ENCODE results near the gene PGBD5.

The PGBD5 gene

DNA sequence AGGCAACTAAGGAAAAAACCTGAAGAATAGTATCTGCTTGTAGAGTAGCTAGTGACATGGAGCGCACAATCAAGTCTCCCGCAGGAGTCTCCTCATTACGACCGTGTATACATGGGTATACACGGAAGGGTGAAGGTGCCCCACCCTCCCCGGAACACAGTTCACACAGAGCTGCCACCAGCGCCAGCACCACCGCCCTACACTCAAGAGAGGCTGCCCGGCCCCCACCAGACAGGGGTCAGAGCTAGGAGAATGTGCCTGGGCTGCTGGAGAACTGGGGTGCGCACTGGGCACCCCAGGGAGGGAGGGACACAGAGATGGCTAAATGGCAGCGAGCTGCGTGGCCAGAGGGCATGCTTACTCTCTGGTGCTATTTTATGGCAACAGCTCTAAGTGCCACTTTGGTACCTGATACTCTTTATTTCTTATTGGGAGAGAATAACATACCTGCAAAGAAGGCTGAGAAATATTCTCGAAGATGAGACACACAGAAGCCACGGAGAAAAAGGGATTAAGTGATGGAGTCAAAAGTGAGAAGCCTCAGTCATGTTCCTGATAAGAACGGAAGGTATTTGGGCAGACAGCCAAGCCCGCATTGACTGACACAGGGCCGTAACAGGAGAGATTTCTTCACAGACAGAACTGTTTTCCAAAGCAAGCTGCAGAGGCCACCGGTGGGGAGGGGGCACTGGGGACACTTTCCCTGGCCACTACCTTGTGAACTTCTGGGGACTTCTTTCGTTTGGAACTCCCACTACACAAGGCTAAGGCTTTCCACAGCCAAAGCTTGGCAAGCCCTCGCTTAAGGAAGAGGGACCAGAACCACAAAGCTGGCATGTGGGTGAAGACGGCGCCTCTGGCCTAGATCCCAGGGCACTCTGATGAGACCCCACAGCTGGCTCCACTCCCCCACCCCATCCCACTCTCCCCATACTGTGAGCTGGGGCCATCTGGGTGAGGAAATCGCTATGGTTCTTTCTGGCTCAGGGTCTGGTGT, 108.0 kb downstream of the PGBD5 start:
- no peaks in the 10 kb centered on the region; the same call in 1 of the 2 replicates for H3K36me3 ChIP-seq (ENCODE audit: insufficient read depth, low read length)
- no peaks in the 10 kb centered on the region; the same call in 1 of the 2 replicates for H3K4me1 ChIP-seq (ENCODE audit: insufficient read depth, low read length)
- no peak overlapping the region for H3K9ac ChIP-seq (ENCODE audit: low read depth, low read length)
- no peaks in the 10 kb centered on the region for H3K9me3 ChIP-seq (ENCODE audit: control insufficient read depth, insufficient read depth, low read length)

DNA sequence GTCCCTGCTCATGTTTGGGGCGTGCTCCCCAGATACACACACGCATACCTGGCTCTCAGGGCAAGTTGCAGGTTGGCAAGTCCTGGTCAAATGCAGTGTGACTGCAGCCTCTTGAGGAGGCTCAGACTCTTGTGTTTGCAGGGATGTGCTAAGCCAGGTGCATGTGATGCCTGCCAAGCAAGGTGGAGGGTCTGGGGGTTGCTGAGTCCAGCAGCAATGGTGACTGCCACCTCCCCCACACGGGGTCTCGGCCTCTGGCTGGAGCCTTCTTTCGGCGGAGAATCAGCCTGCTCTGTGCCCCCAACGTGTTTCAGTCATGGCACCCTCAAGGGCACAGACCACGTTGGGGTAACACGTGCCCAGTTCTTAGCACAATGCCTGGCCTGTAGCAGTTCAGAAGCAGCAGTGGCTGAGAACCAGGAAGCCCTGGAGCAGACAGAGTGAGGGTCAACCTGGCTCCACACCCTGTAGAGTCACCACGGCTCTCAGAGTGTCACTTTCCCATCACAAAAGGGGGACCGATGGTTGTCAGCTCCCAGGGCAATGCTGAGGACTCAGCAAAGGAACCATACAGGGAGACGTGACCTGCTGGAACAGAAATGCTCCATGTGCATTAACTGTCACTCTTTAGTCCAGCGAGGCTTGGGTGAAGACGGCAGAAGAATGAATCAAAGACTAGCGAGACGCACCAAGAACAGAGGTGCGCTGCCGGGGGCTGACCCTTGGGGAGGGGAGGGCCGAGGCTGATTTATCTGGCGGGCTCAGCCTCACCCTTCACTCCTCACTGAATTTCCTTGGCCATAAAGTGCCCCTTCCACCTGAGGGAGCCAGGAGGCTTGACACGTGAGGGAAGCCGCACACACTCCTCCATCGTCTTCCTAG, 109.0 kb downstream of the PGBD5 start:
- H3K4me1 ChIP-seq (ENCODE audit: insufficient read depth, low read length) = no peaks in the 10 kb centered on the region; the same call in 1 of the 2 replicates
- no peaks in the 10 kb centered on the region; the same call in 1 of the 2 replicates for H3K36me3 ChIP-seq (ENCODE audit: insufficient read depth, low read length)

DNA sequence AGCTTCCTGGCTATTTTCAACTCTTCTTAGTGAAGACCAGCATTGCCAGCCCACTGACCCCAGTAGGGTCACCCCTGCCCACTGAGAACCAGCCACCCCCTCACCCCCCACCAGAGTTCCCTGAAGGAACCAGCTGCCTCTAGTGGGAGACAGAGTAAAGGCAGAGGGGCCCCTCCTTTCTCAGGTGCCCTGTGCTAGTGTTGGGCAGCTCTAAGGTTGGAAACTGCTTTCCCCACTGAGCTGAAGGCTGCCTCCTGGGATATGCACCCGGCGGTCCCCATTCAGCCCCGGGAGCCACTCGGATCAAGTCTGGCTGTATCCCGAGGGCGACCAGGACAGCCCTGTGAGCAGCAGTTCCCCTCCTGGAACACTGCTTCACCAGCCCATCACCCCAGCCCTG, 111.0 kb downstream of the PGBD5 start:
- Histone ChIP-seq H3K4me1 (ENCODE audit: insufficient read depth, low read length) (no peaks in the 10 kb centered on the region; the same call in 1 of the 2 replicates), H3K9me3 (ENCODE audit: control insufficient read depth, insufficient read depth, low read length) (no peaks in the 10 kb centered on the region), H3K9ac (ENCODE audit: low read depth, low read length) (no peak overlapping the region), H3K36me3 (ENCODE audit: insufficient read depth, low read length) (no peaks in the 10 kb centered on the region)

More for the DNA sequence above, 109.0 kb downstream of the PGBD5 start:
- H3K9ac ChIP-seq (ENCODE audit: low read depth, low read length) = no peak overlapping the region
- no peaks in the 10 kb centered on the region for H3K9me3 ChIP-seq (ENCODE audit: control insufficient read depth, insufficient read depth, low read length)

DNA sequence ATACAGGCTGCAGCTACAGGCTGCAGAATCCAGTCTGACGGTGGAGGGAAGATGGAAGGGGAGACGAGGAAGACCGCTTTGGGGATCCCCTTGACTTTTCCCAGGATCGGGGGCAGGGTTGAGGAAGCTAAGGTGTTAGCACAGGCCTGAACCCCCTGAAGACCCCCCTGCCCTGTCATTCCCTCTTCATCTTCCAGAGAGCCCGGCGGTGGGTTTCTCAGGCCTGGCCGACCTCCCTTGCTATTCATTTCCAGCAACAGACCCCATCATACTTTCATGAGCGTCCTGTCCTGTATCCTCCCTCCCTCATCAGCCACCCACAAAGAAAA, 112.0 kb downstream of the PGBD5 start:
- H3K4me1 ChIP-seq (ENCODE audit: insufficient read depth, low read length) = no peaks in the 10 kb centered on the region; the same call in 1 of the 2 replicates
- no peaks in the 10 kb centered on the region for H3K9me3 ChIP-seq (ENCODE audit: control insufficient read depth, insufficient read depth, low read length)
- no peaks in the 10 kb centered on the region for H3K36me3 ChIP-seq (ENCODE audit: insufficient read depth, low read length)
- H3K9ac ChIP-seq (ENCODE audit: low read depth, low read length) = no peak overlapping the region

DNA sequence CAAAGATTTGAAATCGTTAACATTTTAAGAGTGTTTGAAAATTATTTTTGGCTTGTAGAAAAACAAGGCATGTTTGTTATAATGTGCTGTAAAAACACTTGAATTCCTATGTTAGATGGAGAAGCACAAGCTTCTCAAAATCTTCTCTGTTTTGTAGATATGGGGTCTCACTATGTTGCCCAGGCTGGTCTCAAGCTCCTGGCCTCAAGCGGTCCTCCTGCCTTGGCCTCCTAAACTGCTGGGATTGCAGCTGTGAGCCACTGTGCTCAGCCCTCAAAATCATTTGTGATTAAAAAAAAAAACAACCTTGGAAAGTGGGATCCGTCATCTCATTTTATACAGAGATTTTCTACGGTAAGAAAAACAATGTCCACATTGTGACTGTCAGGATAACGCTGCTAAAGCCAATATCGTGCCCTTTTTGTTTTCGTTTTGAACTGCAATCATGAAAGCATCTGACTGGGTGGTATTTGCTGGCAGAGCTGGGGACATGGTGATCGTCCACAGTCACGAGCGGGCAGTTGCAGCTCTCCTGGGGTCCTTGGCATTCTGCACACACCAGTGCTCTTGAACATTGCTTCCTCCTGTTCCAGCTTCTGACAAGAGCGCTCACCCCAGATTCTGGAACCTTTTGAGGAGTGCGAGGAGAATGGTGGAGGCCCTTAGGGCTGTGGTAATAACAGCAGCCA, 112.5 kb downstream of the PGBD5 start:
- Histone ChIP-seq H3K4me1 (ENCODE audit: insufficient read depth, low read length) (no peaks in the 10 kb centered on the region; the same call in 1 of the 2 replicates), H3K9ac (ENCODE audit: low read depth, low read length) (no peak overlapping the region), H3K9me3 (ENCODE audit: control insufficient read depth, insufficient read depth, low read length) (no peaks in the 10 kb centered on the region), H3K36me3 (ENCODE audit: insufficient read depth, low read length) (no peaks in the 10 kb centered on the region)

DNA sequence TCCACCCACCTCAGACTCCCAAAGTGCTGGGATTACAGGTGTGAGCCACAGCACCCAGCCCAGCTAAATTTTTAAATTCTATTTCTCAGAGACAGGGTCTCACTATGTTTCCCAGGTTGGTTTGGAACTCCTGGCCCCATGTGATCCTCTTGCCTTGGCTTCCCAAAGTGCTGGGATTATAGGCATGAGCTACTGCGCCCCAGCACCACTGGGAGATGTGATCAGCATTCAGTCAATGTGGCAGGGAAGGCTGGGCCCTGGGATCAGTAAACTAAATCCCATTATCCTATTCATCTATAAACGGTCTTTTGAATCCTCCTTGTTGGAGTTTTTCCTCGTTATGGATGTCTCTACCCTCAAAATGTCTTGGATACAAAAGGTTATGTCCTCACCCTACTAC, 113.5 kb downstream of the PGBD5 start:
- Histone ChIP-seq H3K36me3 (ENCODE audit: insufficient read depth, low read length) (no peaks in the 10 kb centered on the region), H3K9me3 (ENCODE audit: control insufficient read depth, insufficient read depth, low read length) (no peaks in the 10 kb centered on the region), H3K9ac (ENCODE audit: low read depth, low read length) (no peak overlapping the region), H3K4me1 (ENCODE audit: insufficient read depth, low read length) (no peaks in the 10 kb centered on the region; the same call in 1 of the 2 replicates)

DNA sequence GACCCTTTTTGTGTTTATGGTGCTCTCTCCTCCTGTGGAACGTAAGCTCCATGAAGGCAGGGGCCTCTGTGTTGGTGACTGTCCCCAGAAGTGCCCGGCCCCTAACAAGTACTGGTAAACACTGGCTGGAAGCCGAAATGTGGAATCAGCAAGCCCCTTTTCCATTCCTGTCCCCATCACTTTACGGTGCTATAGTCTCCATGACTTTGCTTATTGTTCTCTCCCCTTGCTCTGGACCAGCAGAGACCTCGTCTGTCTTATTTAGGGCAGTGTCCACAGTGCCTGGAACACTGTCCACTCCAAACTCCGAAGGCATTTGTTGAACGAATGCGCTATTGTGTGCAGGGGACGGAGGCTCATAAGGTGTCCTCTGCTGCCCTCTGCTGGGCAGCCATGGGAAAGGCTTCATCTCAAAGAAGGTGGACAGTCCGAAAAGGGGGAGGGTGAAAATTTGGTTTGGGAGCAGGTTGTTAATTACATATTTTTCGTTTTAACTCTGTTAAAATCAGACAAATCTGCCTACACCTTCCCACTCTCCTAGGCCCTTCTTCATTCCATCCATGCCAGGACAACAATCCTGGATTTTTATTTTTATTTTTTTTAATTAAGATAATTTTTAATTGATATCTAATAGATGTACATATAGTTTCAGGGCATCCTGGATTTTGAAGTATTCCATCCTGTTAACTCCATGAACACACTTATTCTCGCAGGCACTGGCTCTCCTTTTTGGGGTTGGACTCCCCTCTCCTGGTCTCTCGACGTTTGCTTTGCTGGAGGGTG, 115.6 kb downstream of the PGBD5 start:
- H3K9ac ChIP-seq (ENCODE audit: low read depth, low read length) = no peak overlapping the region
- H3K9me3 ChIP-seq (ENCODE audit: control insufficient read depth, insufficient read depth, low read length) = no peaks in the 10 kb centered on the region
- no peaks in the 10 kb centered on the region for H3K36me3 ChIP-seq (ENCODE audit: insufficient read depth, low read length)
- H3K4me1 ChIP-seq (ENCODE audit: insufficient read depth, low read length) = peaks cover 5% of the 10 kb centered on the region; the same call in 1 of the 2 replicates

DNA sequence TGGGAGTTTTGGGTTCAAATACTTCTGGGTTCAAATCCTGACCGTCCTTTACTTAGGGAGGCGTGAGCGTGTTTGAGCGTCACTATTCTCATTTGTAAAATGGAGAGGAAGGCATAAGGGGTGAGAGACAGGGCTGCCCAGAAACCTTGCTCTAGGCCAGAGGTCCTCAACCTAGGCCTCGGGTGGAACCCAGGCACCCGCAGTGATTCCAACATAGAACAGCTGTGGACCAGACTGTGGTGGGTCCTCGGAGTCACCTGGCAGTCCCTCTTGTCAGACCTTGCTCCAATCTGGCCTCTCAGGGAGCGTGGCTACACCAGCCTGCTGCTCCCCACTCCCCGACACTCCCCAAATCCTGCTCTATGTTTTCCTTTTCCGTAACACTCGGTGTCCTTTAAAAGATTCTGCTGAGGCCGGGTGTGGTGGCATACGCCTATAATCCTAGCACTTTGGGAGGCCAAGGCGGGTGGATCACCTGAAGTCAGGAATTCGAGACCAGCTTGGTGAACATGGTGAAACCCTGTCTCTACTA, 116.4 kb downstream of the PGBD5 start:
- Histone ChIP-seq H3K9me3 (ENCODE audit: control insufficient read depth, insufficient read depth, low read length) (no peaks in the 10 kb centered on the region), H3K36me3 (ENCODE audit: insufficient read depth, low read length) (no peaks in the 10 kb centered on the region), H3K4me1 (ENCODE audit: insufficient read depth, low read length) (peaks cover 5% of the 10 kb centered on the region; the same call in 1 of the 2 replicates), H3K9ac (ENCODE audit: low read depth, low read length) (no peak overlapping the region)

DNA sequence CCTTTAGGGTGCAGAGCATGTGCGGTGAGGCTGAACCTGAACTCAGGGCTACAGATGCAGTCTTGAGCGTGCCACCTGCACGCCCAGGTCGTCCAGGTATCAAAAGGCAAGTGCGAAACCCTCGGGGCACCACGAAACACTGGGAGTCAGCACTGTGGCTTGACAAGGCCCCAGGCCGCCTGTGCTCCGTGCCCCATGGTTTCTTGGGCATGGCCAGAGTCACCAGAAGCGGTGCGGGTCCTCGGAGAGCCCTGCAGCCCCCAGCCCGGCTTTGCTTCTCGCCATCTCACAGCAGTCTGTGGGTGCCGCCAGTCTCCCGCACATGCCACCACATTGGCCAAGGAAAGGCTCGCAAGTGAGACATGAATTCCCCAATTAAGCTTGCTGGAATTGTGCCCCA, 117.3 kb downstream of the PGBD5 start:
- H3K9ac ChIP-seq (ENCODE audit: low read depth, low read length) = no peak overlapping the region
- no peaks in the 10 kb centered on the region for H3K9me3 ChIP-seq (ENCODE audit: control insufficient read depth, insufficient read depth, low read length)
- no peaks in the 10 kb centered on the region for H3K36me3 ChIP-seq (ENCODE audit: insufficient read depth, low read length)
- H3K4me1 ChIP-seq (ENCODE audit: insufficient read depth, low read length) = peaks cover 5% of the 10 kb centered on the region; the same call in 1 of the 2 replicates

DNA sequence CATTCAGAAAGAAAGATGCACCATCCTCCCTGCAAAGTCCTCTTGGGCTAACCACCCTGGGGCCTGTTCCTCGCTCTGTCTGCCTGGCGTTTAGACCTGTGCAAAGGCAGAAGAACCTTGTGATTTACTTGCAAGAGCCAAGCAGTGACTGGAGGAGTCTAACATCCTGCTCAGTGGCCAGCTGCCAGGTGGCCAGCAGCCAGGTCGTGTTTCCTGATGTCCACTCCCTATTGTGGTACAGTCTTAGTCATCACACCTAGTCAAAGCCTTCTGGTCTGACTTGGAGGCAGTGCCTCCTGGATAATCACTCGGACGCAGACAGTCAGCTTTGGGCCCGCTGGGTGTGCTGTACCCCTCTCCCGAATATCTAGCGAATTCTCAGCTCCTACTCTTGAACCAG, 118.1 kb downstream of the PGBD5 start:
- no peaks in the 10 kb centered on the region for H3K36me3 ChIP-seq (ENCODE audit: insufficient read depth, low read length)
- no peak overlapping the region for H3K9ac ChIP-seq (ENCODE audit: low read depth, low read length)
- H3K4me1 ChIP-seq (ENCODE audit: insufficient read depth, low read length) = peaks cover 5% of the 10 kb centered on the region; the same call in 1 of the 2 replicates
- no peaks in the 10 kb centered on the region for H3K9me3 ChIP-seq (ENCODE audit: control insufficient read depth, insufficient read depth, low read length)

DNA sequence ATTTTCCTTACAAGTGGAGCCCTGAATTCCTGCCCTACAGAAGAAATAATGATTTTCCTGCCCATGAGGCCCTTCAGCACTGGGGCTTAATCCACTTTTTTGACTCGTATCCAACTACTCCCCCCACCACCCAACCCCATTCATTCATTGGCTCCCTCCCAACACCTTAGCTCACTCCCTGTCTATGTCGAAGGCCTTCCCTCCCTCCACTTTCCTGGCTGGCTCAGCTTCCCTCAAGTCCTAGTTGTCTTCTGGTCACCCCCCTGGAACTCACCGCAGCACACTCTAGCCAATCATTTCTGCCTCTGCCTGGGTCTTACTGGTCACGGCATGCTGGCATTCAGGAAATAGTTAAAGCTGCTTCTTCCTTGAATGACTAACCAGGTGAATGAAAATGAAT, 118.9 kb downstream of the PGBD5 start:
- Histone ChIP-seq H3K36me3 (ENCODE audit: insufficient read depth, low read length) (no peaks in the 10 kb centered on the region), H3K4me1 (ENCODE audit: insufficient read depth, low read length) (peaks cover 5% of the 10 kb centered on the region; the same call in 1 of the 2 replicates), H3K9me3 (ENCODE audit: control insufficient read depth, insufficient read depth, low read length) (no peaks in the 10 kb centered on the region), H3K9ac (ENCODE audit: low read depth, low read length) (no peak overlapping the region)

DNA sequence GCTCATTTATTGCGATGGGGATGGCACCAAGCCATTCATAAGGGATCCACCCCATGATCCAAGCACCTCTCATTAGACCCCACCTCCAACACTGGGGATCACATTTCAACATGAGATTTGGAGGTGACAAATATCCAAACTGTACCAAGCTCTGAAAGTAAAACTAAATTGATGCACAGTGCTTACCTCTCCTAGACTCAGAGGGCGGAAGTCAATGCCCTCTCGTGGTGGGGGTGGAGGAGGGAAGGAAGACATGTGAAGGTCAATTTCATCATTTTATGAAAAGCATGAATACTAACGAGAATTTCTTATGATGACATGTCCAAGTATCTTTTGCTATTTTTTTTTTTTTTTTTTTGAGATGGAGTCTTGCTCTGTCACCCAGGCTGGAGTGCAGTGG, 120.0 kb downstream of the PGBD5 start:
- no peak overlapping the region for H3K9ac ChIP-seq (ENCODE audit: low read depth, low read length)
- H3K36me3 ChIP-seq (ENCODE audit: insufficient read depth, low read length) = no peaks in the 10 kb centered on the region
- H3K9me3 ChIP-seq (ENCODE audit: control insufficient read depth, insufficient read depth, low read length) = no peaks in the 10 kb centered on the region
- peaks cover 5% of the 10 kb centered on the region; the same call in 1 of the 2 replicates for H3K4me1 ChIP-seq (ENCODE audit: insufficient read depth, low read length)

DNA sequence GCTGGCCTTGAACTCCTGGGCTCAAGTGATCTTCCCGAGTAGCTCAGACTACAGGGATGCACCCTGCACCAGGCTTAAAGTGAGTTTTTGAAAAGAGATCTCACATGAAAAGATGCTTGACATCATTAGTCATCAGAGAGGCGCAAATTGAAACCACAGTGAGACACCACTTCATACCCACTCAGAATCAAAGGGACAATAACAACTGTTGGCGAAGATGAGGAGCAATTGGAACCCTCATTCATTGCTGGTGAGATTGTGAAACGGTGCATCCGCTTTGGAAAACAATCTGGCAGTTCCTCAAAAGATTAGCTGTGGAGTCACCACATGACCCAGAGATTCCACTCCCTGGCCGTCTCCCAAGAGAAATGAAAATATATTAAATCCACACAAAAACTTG, 122.3 kb downstream of the PGBD5 start:
- H3K36me3 ChIP-seq (ENCODE audit: insufficient read depth, low read length) = no peaks in the 10 kb centered on the region
- H3K9me3 ChIP-seq (ENCODE audit: control insufficient read depth, insufficient read depth, low read length) = no peaks in the 10 kb centered on the region
- no peak overlapping the region for H3K9ac ChIP-seq (ENCODE audit: low read depth, low read length)
- peaks cover 5% of the 10 kb centered on the region; the same call in 1 of the 2 replicates for H3K4me1 ChIP-seq (ENCODE audit: insufficient read depth, low read length)

All from ES-I3 (cell line).